Measurements from ENCODE around the gene IL1RN. TPM values are rescaled to one million over a fixed set of nuclear protein-coding genes. Genes with fewer than 3 reads are reported as not detected.

IL1RN gene
- polyA plus RNA-seq, 1 experiment, result not detected

GRCh38 chr2:113174376-113174750 is 47.0 kb downstream of the IL1RN start:
- POLR2A ChIA-PET, result no interaction called here
- Histone ChIP-seq H3K4me3 (ENCODE audit: low read depth, low read length) (no peak overlapping the region), H3K36me3 (ENCODE audit: control insufficient read depth, insufficient read depth, low read length) (no peaks in the 10 kb centered on the region), H3K27me3 (ENCODE audit: control insufficient read depth, insufficient read depth, low read length) (no peaks in the 10 kb centered on the region)
- no peak for DNase-seq (ENCODE audit: low read depth)
- TF ChIP-seq CTCF (IDR thresholded peaks at IDR 0.05; ENCODE audit: insufficient read depth, low read depth, low read length), result no peak
- CTCF ChIA-PET, result interaction anchor here (0.7 to 1.2 kb wide), 7 partner anchors 9 to 38 kb away, joined by 3 to 5 read pairs (median 3); no protein-coding TSS in a partner anchor

- no peak for TF ChIP-seq CTCF (IDR thresholded peaks at IDR 0.05; ENCODE audit: insufficient read depth, low read depth, low read length)
- POLR2A ChIA-PET, result no interaction called here
- CTCF ChIA-PET, result interaction anchor here (0.9 to 1.8 kb wide), 8 partner anchors 10 to 215 kb away, joined by 3 to 5 read pairs (median 4); no protein-coding TSS in a partner anchor
- H3K36me3 ChIP-seq (ENCODE audit: control insufficient read depth, insufficient read depth, low read length), result no peaks in the 10 kb centered on the region
- H3K4me3 ChIP-seq (ENCODE audit: low read depth, low read length), result no peak overlapping the region
- DNase-seq (ENCODE audit: low read depth), result no peak
- H3K27me3 ChIP-seq (ENCODE audit: control insufficient read depth, insufficient read depth, low read length), result no peaks in the 10 kb centered on the region
Observed at GRCh38 chr2:113175042-113175628, 47.7 kb downstream of the IL1RN start.

- no peaks in the 10 kb centered on the region for H3K36me3 ChIP-seq (ENCODE audit: control insufficient read depth, insufficient read depth, low read length)
- H3K27me3 ChIP-seq (ENCODE audit: control insufficient read depth, insufficient read depth, low read length), result no peaks in the 10 kb centered on the region
- POLR2A ChIA-PET, result no interaction called here
- no peak for DNase-seq (ENCODE audit: low read depth)
- H3K4me3 ChIP-seq (ENCODE audit: low read depth, low read length), result no peak overlapping the region
- TF ChIP-seq CTCF (IDR thresholded peaks at IDR 0.05; ENCODE audit: insufficient read depth, low read depth, low read length), result no peak
- CTCF ChIA-PET, result interaction anchor here (1.3 to 1.8 kb wide), 2 partner anchors 16 to 214 kb away, joined by 4 to 5 read pairs; no protein-coding TSS in a partner anchor
Observed at GRCh38 chr2:113175736-113176695, 48.6 kb downstream of the IL1RN start.

- H3K36me3 ChIP-seq (ENCODE audit: control insufficient read depth, insufficient read depth, low read length), result no peaks in the 10 kb centered on the region
- ChIA-PET POLR2A (no interaction called here), CTCF (interaction anchor here (1.8 kb wide), 1 partner anchor 15 kb away, joined by 4 read pairs; no protein-coding TSS in a partner anchor)
- no peak overlapping the region for H3K4me3 ChIP-seq (ENCODE audit: low read depth, low read length)
- no peak for DNase-seq (ENCODE audit: low read depth)
- TF ChIP-seq CTCF (IDR thresholded peaks at IDR 0.05; ENCODE audit: insufficient read depth, low read depth, low read length), result no peak
- no peaks in the 10 kb centered on the region for H3K27me3 ChIP-seq (ENCODE audit: control insufficient read depth, insufficient read depth, low read length)
Observed at GRCh38 chr2:113176696-113177355, 49.4 kb downstream of the IL1RN start.

Data from BJ (cell line).